NK-92 treated with Interleukin-12 subunit alpha and Interleukin-12 subunit beta, amount 100 ng/mL, for 24 hours (cell line): ENCODE results near the gene BRCA2.
"Not testable (repeated sequence)": the region's sequence is repeated elsewhere in the genome, so short reads cannot be mapped to it uniquely, and the experiment has no call there.

ENCODE experiments used
- DNase-seq: peaks from one replicate; lab custom pipeline; 2025; lab: John Stamatoyannopoulos, UW

BRCA2 gene

GRCh38 chr13:32311188-32311897 is 4.0 kb upstream of the BRCA2 start:
- no peak for DNase-seq

DNA sequence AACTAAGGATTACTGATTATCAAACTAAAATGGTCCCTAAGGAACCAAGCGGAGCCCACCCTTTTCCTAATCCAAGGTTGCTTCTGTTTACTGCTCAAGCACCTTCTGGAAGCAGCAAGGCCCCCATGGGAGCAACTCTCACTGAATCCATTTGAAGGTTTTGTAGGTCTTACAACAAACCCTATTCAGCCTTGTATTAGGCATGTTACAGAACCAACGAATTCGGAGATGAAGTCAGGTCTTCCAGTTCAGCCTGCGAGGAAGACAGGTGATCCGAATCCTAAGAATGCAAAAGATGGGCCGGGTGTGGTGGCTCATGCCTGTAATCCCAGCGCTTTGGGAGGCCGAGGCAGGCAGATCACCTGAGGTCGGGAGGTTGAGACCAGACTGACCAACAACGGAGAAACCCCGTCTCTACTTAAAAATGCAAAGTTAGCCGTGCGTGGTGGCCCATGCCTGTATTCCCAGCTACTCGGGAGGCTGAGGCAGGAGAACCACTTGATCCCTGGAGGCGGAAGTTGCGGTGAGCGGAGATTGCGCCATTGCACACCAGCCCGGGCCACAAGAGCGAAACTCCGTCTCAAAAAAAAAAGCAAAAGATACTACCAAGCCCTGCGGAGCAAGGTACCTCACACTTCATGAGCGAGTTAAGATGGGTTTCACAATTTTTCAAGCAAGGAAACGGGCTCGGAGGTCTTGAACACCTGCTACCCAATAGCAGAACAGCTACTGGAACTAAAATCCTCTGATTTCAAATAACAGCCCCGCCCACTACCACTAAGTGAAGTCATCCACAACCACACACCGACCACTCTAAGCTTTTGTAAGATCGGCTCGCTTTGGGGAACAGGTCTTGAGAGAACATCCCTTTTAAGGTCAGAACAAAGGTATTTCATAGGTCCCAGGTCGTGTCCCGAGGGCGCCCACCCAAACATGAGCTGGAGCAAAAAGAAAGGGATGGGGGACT is 754 bp upstream of the BRCA2 start:
- DNase-seq: peak; percentile 73

- DNase-seq: no peak
Measured at GRCh38 chr13:32316028-32316339, 676 bp downstream of the BRCA2 start.

GRCh38 chr13:32316501-32316900 is 1.2 kb downstream of the BRCA2 start:
- no peak for DNase-seq

DNA sequence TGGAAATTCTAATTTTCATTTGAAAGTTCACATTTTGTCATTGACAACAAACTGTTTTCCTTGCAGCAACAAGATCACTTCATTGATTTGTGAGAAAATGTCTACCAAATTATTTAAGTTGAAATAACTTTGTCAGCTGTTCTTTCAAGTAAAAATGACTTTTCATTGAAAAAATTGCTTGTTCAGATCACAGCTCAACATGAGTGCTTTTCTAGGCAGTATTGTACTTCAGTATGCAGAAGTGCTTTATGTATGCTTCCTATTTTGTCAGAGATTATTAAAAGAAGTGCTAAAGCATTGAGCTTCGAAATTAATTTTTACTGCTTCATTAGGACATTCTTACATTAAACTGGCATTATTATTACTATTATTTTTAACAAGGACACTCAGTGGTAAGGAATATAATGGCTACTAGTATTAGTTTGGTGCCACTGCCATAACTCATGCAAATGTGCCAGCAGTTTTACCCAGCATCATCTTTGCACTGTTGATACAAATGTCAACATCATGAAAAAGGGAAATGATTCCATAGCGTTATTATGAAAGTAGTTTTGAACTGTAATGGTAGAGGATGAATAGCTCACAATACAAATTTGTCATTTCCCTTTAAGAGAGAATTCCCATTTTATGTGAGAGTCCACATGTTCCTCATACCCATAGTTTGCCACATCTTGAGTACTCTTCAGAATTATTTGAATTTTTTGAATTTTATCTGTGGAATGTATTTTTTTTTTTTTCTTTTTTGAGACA is 2.6 kb downstream of the BRCA2 start:
- no peak for DNase-seq

DNA sequence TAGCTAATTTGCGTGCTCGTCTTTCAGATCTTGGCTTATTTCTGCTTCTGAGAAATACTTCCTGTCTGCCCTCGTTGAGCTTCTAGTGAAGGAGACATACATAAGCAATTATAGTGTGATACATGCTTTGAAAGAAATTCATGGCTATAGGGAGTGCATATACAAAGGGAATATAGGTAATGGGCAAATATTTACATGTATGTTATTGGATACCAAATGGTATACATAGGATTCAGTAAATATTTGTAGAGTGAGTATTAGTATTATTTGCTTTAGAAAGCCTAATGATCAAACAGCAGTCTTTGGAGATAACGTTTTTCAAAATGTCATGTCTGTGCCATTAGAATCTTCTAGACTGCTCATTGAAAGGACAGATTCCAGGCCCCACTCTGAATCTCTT is 5.2 kb downstream of the BRCA2 start:
- no peak for DNase-seq

DNA sequence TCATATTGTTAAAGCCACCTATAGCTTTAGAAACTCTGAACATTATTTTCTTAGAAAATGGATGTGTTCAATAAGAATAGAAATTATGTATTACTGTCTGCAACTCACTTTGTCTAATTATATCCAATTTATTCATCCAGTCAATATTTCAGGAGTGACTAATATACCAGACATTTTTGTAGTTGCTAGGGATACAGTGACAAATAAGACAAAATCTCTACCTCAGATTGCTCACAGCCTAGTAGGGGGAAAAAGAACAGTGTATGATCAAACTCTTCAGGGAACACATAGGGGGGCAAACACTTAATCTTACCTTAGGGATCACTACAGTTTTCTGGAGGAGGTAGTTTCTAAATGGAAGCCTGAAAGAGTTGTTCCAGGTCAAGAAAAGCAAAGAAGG is 8.6 kb downstream of the BRCA2 start:
- no peak for DNase-seq

GRCh38 chr13:32330441-32330840 is 15.1 kb downstream of the BRCA2 start:
- no peak for DNase-seq

DNA sequence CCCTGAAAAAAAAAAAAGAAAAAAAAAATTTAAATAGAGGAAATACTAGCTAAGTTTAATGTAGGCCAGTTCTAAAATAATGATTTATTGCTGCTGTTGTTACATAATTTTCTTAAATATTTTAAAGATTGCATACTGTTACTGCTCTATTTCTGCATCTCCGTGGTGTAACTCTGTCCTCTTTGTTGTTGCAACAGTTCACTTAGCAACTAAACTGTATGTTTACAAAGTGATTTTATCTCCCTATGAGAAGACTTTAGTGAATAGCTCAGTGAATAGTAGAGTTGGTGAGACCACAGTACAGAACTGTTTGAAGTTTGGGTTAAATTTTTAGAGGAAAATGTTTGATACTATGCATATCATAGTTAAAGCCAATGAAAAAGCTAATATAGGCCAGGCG is 19.4 kb downstream of the BRCA2 start:
- DNase-seq: no peak

DNA sequence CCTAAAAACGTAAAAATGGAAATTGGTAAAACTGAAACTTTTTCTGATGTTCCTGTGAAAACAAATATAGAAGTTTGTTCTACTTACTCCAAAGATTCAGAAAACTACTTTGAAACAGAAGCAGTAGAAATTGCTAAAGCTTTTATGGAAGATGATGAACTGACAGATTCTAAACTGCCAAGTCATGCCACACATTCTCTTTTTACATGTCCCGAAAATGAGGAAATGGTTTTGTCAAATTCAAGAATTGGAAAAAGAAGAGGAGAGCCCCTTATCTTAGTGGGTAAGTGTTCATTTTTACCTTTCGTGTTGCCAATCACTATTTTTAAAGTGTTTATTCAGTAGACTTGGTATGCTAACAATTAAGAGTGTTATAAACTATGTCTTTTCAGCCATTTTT is 25.6 kb downstream of the BRCA2 start:
- DNase-seq: no peak

- DNase-seq: no peak
Measured at GRCh38 chr13:32347651-32348050, 32.3 kb downstream of the BRCA2 start.

DNA sequence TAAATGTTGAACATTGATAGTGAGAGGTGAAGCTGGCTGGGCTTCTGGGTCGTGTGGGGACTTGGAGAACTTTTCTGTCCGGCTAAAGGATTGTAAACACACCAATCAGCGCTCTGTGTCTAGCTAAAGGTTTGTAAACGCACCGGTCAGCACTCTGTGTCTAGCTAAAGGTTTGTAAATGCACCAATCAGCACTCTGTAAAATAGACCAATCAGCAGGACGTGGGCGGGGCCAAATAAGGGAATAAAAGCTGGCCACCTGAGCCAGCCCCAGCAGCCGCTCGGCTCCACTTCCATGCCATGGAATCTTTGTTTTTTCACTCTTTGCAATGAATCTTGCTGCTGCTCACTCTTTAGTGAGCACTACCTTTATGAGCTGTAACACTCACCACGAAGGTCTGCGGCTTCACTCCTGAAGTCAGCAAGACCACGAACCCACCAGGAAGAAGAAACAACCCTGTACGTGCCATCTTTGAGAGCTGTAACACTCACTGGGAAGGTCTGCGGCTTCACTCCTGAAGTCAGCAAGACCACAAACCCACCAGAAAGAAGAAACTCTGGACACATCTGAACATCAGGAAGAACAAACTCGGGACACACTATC is 35.6 kb downstream of the BRCA2 start:
- DNase-seq: not testable (repeated sequence)

GRCh38 chr13:32354040-32354439 is 38.7 kb downstream of the BRCA2 start:
- no peak for DNase-seq

DNA sequence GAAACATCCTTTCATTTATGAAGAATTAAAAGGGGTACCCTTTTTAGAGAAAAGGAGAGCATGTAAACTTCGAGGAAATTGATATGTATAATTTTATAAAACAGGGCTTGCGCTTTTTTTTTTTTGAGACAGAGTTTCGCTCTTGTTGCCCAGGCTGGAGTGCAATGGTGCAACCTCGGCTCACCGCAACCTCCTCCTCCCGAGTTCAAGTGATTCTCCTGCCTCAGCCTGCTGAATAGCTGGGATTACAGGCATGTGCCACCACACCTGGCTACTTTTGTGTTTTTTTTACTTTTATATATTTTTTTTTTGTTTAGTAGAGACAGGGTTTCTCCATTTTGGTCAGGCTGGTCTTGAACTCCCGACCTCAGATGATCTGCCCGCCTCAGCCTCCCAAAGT is 40.6 kb downstream of the BRCA2 start:
- not testable (repeated sequence) for DNase-seq

- DNase-seq: no peak
Measured at GRCh38 chr13:32362574-32362973, 47.3 kb downstream of the BRCA2 start.

GRCh38 chr13:32370805-32371204 is 55.5 kb downstream of the BRCA2 start:
- no peak for DNase-seq

DNA sequence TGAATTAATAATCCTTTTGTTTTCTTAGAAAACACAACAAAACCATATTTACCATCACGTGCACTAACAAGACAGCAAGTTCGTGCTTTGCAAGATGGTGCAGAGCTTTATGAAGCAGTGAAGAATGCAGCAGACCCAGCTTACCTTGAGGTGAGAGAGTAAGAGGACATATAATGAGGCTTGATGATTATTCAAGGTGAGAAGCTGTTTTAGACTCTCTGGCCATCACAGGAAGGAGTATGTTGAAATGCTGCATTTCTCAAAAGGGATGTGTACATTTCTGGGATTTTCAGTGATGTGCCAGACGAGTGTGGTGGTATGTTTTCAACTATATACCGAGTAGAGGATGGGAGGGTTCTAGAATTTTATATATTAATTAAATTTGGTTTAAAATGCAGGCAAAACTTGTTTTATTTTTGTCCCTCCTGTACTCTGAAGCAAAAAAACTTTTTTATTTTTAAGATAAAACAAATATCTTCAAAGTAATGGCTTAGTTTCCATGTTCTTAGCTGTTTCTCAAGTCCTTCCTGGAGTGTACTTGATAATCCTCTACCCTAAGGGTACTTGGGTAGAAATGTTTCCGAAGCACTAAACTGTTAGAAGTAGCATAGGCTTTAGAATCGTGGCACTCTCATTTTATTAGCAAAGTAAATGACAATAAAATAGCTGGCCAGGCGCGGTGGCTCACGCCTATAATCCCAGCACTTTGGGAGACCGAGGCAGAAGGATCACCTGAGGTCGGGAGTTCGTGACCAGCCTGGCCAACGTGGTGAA is 61.5 kb downstream of the BRCA2 start:
- no peak for DNase-seq

DNA sequence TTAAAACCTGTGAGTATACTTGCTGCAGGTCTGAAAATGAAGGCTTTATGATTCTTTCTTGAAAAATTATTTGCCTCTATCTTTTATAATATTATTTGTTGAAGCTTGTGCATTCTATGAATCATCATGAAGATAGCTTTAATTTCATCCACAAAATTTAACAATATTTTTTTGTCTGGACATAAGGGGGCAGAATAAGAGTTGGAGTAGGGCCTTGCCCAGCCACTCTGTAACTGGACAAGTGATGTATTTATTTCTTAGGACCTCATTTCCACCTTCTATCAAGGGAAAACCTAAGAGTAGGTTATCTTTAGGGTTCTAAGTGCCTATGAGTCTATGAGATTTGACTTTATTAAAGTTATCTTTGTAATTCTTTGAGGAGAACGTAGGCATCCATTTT is 62.7 kb downstream of the BRCA2 start:
- DNase-seq: no peak

DNA sequence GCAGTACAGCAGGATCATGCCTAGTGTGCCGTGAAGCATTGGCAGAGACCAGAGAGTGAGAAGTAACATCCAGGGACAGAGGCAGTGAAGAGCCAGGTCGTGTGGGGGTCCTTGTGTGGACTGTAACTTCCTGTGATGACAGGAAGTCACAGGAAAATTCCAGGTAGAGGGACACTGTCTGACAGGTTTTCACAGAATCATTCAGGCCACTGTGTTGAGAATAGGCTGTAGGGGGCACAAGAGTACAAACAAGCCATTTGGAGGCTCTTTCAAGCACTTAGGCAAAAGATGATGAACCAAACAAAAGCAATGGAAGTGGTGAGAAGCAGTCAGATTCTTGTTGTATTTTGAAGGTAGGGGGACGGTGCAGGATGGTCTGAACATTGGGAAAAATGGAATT is 66.2 kb downstream of the BRCA2 start:
- DNase-seq: no peak

- DNase-seq: no peak
Measured at GRCh38 chr13:32383836-32384618, 68.7 kb downstream of the BRCA2 start.

GRCh38 chr13:32384702-32385101 is 69.4 kb downstream of the BRCA2 start:
- no peak for DNase-seq
